HG03342 (cell line): Measurements from ENCODE around the gene ASB13.
A peak's percentile ranks its signal among the peaks of the same experiment; 100 is the strongest.

Experiments used
- ATAC-seq: cut with Tn5 transposase; IDR thresholded peaks from one replicate; pipeline ENCODE4 v1.9.1; 2021; ENCODE audit warnings: mild to moderate bottlenecking, moderate library complexity; ENCODE audit not compliant: unreplicated experiment

The ASB13 gene

GRCh38 chr10:5648494-5649457 is 17.6 kb downstream of the ASB13 start:
- ATAC-seq, result no peak

GRCh38 chr10:5647507-5648240 is 18.7 kb downstream of the ASB13 start:
- ATAC-seq, result no peak

DNA sequence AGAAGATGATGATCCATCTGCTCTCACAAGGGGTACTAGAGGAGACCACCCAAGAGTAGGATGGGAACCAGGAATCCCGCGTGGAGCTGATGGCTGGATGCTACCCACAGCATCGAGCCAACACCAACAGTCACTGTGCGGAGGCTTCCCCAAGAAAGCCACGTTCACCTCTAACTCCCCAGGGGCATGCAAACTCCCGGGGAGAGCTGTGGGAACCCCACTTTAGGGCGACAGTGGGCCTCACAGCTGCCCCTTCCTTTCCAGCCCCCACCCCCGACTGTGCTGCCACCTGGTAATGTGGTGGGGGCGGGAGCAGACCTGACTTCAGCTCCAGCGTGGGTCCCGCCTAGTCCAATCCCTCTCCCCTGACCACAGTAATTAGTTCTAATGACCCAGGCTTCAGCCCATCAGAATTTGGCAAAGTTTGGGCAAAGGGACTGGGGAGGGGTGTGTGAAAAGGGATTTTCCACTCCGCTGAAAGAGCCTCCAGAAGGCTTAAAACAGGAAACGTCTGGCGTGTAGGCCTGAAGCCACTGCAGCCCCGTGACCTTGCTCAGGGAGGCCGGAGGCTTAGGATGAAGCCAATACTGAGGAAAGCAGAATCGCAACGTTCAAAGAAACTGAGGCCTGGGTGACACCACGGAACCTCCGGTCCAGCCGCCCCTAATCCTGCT is 20.3 kb downstream of the ASB13 start:
- ATAC-seq, result no peak

DNA sequence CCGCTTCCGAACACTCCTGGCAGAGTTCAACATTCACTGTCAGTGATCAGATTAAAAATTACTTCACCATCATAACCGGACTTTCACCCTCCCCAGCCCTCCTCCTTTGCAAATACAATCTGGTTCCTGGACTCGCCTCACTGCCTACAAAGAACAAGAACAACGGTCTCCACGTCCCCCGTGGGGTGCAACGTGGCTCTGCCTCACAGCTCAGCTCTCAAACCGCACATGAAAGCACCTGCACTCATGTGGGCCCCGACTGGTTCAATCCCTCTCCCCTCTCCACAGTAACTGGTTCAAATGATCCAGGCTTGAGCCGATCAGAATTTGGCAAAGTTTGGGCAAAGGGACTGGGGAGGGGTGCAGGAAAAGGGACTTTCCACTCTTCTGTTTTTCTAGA is 21.0 kb downstream of the ASB13 start:
- no peak for ATAC-seq

DNA sequence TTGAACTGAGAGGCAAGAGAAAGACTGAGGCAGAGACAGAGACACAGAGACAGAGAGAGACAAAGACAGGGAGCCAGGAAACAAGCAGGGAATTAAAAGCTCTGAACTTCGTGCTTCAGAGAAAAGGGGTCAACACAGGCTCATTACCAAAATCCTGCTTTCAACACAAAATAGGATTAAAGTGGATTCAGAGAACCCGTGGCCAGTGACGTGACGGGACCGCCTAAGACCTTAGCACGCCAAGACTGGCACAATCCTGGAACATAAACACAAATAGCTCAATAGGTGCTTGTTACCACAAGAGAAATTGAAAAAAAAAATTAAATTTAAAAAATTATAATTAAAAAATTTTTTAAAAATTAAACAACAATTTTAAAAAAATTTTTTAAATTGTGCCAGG is 21.5 kb downstream of the ASB13 start:
- no peak for ATAC-seq

GRCh38 chr10:5643346-5644067 is 22.9 kb downstream of the ASB13 start:
- ATAC-seq, result no peak

GRCh38 chr10:5641501-5641900 is 24.9 kb downstream of the ASB13 start:
- ATAC-seq, result no peak

DNA sequence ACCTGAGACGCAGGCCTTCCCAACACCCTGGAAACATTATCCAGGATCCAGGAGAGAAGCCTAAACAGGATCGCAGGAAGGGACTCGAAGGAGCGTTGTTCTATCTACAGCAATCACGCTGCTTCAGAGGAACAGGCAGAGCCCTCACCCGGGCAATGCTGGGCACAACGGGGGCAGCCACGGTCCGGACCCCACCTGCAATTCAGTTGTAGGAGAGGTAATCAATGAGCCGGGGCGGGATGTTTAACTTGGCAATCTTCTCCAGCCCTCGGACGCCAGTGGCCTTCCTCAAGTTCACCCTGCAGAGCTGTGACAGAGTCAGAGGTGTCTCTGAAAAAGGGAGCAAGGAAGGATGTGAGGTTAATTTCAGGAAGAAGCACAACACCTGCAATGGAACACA is 25.9 kb downstream of the ASB13 start:
- ATAC-seq, result no peak

GRCh38 chr10:5640036-5640435 is 26.4 kb downstream of the ASB13 start:
- ATAC-seq, result no peak

- no peak for ATAC-seq
These were observed 27.3 kb downstream of the ASB13 start for GRCh38 chr10:5639066-5639465.

DNA sequence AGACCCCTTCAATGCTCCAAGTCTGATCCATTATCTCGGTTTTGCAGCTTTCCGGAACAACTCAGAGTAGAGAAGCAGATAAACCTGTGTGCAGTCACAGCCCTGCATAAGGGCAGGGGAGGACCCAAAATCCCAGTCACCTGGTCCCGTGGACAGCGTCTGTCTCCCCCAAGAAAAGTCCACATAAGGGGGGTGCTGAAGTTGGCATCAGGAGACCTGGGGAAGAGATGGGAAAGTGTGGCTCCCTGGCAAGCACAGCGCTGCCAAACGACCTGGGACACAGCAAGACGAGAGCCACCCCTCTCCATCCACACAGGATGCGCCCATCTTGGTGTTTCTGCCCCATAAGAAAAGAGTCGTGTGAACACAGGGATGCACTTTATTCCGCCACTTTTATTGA is 27.9 kb downstream of the ASB13 start:
- no peak for ATAC-seq

DNA sequence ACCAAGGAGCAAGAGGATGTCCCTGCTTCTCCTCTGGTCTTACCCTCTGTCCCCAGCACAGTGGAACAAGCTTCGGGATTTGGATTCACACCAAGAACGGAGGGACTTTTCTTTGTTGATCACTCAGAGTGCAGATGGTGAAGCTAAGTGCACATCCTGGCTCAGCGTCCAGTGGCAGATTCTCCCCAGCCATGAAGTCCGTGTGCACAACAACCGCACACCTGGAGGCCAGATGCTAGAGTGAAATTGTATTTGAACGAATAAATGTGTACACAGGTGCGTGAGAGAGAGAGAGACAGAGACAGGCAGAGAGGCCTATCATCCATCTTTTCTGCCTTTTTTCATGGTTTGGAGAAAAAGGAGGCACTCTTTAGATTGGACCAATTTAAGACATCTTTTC is 31.5 kb downstream of the ASB13 start:
- no peak for ATAC-seq

DNA sequence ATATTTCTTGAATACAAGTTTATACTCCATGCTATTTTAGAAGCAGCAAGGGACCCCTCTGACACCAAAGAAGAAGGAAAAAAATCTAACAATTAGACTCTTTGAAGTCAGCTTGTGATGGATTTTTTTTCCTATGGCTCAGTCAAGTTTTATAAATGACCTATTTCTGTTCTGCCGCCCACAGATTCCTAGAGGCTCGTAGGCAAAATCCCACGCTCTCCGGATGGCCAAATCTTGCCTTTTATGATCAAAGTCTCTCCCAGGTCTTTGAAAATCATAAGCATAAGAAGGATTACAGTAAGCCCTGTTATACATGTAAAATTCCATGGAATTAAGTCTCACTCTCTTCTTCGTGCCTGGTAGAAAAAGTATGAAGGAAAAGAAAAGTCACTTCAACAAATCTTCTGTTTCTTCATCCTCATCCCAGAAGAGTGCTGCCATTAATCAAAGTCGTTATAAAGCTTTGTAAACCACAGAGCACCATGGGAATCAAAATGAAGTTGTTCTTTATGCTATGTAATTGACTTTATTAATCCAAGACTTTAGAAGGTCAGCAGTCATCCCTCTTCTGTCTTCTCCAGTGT is 33.1 kb downstream of the ASB13 start:
- no peak for ATAC-seq

DNA sequence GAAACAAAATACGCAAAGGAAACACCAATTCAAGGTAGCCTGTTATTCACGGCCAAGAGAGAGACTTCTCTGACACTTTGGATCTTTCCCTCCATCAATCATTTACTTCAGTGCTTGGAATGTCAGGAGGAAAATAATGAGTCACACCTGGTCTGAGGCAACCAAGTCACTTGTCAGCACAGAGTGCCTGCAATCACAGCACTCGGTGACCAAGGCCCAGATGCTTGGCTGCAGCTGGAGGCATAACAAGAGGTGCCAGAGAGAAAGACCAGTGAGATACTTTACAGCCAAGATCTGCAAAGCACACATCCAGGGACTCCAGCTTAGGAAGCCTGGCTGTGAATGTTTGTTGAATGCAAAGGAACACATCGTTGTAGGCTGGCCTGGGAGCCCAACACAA is 33.9 kb downstream of the ASB13 start:
- no peak for ATAC-seq

DNA sequence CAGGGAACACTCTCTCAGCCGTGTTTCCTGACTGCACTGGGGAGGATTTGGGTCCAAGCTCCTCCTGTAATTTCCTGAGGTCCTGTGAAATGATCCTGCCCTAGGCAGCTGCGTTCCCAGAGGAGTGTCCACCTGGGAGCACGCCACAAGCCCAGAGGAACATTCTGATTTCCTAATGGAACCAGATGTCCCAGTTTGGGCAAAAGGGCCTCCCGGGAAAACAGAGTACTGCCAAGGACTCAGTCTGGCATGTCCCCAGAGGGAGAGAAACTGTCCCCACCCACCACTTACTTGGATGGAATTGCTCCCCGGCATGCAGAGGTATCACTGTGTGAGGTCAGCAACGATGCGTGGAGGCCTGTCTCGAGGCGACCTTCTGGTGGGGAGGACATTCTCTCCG is 34.5 kb downstream of the ASB13 start:
- no peak for ATAC-seq

DNA sequence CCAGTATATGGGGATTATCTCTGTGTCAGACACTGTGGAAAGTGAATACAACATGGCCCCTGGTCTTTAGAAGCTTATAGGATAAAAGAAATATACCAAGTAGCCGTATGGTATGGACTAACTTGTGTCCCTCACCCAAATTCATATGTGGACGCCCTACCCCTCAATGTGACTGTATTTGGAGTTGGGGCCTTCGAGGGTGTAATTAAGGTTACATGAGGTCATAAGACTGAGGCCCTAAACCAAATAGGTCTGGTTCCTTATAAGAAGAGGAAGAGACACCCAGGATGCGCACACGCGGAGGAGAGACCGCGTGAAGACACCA is 36.3 kb downstream of the ASB13 start:
- peak; percentile 11 for ATAC-seq

GRCh38 chr10:5629303-5630111 is 36.9 kb downstream of the ASB13 start:
- peak; percentile 76 for ATAC-seq

- ATAC-seq, result no peak
These were observed 37.7 kb downstream of the ASB13 start for GRCh38 chr10:5628451-5629302.

DNA sequence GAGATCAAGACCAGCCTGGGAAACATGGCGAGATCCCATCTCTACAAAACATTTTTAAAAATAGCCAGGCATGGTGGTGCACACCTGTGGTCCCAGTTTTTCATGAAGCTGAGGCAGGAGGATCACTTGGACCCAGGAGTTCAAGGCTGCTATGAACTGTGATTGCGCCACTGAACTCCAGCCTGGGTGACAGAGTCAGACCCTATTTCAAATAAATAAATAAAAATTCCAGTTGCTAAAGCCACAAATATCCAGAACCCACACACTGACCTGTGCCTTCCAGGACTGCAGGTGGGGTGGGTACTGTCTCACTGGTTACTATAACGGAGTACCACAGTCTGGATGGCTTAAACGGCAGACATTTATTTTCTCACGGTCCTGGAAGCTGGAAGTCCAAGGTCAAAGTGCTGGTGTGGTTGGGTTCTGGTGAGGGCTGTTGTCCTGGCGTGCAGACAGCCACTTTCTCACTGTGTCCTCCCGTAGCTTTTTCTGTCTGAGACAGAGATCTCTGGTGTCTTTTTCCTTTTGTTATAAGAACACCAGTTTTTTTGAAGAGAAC is 38.8 kb downstream of the ASB13 start:
- ATAC-seq, result no peak
